HG03108 (cell line): Measurements from ENCODE around the gene ARHGAP12.

Experiments
- ATAC-seq: cut with Tn5 transposase; IDR thresholded peaks from one replicate; pipeline ENCODE4 v1.9.1; 2021; ENCODE audit warnings: moderate library complexity; ENCODE audit not compliant: unreplicated experiment

Gene ARHGAP12

DNA sequence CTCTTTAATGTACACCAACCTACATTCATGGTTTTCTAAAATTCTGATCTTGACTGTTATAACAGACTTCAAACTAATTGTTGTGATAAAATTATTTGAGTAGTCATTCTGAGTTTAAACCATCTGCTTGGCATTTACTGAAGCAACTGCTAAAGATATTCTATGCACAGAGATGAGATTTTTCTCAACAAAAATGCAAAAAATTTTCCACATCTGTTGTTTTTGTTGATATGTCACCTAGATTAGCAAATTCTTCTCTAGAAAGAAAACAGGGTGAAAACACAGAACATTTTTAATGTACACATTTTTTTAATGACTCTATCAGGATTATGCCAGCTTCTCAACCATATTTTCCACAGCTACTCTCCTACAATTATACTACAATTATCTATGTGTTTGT lies 42.7 kb downstream of the ARHGAP12 start:
- ATAC-seq = no peak

DNA sequence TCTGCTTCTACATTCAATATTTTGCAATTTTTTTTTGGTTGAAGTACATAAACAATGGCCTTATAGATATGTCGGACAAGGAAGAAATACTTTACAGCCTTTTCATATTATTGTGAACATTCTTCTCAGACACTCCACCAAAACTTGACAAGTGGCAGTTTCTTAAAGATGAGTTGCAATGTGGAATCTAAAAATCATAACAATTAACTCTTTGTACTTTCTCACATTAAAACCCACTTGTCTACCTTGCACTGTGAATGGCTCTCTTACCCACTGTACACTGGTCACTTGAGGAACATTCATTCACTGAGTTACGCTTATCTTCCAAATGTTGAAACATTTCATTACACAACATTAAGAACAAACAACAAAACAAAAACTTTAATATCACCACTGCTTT lies 44.2 kb downstream of the ARHGAP12 start:
- ATAC-seq = no peak

DNA sequence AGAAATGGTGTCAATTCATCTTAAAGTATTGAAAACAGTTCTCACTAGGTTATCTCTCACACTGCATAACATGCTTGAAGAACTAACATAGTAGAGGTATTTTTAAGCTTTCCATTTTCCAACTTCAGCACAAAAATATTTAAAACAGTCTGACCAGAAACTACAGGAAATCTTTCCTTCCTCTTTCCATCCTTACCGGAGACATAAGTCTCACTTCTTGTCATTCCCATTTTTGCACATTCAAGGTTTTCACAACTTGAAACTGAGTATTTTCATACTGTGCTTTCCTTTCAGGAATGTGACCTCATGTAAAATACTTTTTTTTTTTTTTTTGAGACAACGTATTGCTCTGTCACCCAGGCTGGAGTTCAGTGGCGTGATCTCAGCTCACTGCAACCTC lies 45.2 kb downstream of the ARHGAP12 start:
- no peak for ATAC-seq

DNA sequence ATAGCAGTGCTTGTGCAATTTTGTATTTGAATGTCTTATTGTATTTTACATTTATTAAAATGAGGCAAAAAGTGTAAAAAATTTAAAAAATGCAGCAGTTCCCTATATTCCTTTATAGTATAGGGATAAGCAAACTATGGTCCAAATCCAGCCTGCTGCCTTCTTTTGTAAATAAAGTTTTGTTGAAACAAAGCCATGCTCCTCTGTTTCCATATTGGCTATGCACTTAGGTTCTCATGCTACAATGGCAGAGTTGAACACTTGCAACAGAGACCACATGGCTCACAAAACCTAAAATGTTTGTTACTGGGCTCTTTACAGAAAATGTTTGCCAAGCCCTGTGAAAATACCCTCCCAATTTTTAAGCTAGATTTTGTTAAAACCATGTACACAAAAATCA lies 50.1 kb downstream of the ARHGAP12 start:
- no peak for ATAC-seq

DNA sequence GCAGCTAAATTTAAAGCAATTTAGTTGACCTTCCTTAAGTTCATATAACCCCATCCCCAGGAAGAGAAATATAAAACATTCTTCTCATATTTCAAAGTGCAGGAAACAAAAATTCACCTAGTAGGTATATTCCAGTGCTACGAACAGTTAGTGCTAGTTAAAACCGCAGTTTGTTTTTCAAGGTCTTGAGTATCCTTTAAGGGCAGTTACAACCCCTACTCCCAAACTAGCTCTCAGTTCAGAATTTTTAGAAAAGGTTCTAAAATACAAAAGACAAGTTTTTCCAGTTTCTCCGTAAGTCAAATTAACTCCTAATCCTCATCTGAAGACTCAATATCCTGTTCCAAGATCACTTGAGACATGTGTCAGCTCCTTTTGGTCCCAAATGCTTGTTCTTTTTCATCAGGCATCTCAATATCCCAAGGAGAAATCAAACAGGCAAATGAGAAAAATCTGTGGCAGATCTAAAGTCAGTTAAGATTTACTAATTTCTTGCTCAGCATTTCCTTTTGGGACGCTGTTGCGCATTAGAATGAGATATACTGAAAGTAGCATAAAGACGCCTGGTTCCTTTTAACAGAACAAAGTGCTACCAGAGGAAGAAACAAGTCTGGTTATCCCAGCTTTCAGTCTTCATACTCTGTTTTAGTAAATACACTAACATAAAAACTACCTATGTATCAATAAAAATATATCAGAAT lies 51.8 kb downstream of the ARHGAP12 start:
- ATAC-seq = no peak

DNA sequence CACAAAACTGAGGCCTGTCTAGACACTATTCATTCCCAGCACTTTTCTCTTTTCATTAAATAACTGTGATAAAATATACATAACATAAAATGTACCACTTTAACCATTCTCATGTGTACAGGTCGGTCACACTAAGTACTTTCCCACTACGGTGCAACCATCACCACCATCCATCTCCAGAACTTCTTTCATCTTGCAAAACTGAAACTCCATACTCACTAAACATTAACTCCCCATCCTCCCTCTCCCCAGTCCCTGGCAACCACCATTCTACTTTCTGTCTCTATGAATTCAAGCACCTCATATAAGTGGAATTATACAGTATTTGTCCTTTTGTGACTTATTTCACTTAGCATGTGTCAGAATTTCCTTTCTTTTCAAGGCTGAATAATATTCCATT lies 53.0 kb downstream of the ARHGAP12 start:
- peak; percentile 55 for ATAC-seq

DNA sequence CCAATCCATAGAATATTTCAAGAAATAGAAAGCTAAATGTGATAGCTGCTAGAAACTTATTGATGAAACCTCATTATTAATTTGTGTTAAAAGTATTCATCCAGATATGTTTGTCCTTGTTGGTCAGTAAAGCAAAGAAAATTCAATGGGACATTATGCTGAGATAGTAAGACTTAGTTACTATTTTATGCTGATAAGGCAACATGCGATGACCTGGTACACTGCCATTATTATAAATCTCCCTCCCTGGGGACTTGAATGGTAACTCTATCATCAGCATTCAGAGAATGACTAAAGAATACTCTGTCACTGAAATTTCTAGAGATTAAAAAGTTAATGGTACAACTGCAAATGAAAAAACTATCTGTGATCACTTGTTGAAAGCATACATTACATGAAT lies 54.9 kb downstream of the ARHGAP12 start:
- no peak for ATAC-seq

DNA sequence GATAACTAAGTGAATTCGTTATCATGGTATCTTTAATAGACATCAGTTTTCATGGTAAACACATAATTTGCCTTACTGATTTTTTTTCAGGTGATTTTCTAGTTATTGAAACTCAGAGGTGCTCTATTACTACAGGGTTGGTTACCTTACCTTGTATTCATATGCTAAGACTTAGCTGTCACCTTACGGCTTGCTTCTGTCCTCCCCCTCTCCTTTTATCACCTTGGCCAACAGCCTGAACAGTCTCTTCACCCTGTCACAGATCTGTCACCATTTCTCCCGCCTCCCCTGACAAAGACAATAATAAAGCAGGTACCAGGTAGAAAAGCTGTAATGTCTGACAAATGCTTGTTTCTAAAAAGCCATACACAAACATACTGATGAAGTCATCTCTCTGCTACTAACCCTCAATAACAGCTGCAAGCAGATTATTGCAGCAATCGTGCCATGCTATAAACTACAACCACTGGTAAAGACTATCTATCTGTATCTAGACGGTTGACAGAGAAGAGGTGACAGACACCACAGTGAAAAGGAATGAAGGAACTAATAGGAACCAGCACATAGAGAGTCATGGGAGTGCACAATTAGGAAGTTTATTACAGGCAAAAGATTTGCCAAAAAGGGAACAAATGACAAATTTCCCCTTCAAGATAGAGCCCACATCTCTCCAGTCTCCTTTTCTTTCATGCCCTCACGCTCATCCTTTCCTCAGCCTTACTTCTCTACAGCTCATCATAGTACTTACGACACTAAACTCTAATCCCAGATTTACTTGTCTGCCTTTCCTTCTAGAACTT lies 57.2 kb downstream of the ARHGAP12 start:
- no peak for ATAC-seq

DNA sequence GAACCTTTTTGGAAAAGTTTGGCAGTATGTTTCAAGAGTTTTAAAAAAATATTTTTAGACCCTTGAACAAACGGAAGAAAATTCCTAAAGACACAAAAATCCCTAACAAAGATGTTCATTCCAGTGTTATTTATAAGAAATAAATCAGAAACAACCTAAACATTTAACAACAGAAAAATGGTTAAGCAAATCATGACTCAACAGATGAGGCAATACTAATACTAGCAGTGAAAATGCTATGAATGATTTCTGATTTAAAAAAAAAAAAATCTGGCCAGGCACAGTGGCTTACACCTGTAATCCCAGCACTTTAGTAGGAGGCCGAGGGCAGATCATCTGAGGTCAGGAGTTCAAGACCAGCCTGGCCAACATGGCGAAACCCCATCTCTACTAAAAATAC lies 61.0 kb downstream of the ARHGAP12 start:
- ATAC-seq = no peak

DNA sequence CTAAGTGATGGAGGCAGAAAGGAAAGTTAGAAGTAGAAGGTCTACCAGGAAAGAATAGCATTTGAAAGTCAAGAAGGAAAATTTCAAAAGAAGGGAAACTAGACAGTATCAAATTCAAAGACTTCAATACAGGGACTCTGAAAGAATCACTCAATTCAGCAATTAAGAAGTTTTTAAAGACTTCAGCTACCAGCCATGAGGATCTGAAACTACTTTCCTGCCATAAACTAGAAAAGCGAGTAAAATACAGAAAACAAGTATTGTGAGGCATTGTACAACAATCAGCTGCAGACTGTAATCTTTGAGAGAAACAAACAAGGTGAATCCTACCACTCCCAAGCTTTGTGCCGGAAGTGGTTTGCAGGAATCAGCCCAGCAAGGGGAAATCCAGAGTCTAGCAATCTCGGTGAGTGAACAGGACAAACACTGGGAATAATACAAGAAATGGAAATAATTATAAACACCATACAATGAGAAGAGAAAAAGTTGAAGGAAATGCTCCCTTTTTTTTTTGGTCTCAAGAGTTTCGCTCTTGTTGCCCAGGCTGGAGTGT lies 62.4 kb downstream of the ARHGAP12 start:
- ATAC-seq = no peak

DNA sequence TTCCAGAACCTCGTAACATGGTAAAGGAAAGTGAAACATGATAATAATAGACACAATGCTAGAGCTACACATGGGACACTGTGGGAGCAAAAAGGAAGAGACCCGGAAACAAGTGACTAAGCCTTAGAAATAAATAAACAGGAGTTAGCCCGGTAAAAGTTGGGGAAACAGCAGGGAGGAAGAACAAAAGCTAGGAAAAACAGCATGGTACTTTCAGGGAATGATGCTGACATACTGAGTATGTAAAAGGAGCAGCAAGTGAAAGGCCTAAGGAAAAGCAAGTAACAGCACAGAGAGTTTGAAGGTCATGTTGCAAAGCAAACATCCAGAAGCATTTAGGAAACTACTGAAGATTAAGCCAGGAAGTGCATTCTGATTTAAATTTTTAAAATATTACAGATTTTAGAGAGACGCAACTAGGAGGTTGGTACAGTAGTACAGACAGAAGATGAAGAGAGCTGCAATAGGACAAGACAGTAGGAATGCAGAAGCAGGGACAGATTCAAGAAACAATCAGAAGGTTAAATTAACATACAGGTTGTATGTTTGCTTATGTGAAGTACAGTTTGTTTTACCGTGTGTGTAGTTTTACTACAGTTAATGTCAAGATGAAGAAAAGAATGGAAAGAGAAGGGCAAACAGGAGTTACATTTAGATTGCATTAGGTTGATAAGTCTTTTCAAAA lies 63.7 kb downstream of the ARHGAP12 start:
- no peak for ATAC-seq

DNA sequence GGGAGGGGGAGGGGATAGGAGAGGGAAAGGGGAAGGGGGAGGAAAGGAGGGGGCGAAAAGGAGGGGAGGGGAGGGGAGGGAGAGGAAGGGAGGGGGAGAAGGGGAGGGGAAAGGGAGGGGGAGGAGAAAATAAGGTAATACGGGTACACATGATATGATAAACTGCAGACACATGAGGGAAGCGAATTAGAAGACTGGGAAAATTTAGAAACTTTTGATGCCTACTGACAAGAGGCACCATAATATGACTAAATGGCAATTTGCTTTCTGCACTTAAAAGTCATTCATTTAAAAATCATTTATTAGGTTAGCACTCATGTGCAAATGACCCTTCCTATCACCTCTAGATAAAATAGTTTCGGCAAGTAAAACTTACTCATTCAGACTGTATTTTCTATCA lies 73.6 kb downstream of the ARHGAP12 start:
- no peak for ATAC-seq

DNA sequence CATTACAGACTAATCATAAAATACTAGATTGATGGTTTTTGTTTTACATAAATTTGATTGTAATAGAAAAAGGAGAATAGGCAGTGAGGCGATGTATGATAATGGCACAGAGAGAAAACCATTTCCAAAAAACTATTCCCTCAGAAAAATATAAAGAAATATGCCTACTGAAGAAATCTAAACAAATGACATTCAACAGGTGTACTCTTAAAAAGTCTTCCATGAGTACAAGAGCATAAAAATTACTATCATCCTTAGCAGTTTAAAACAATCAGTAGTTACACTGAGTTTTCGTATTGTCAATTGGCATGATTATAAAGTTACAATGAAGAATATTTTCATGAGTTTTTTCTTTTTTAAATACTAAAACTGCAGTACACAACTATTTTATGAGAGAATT lies 75.0 kb downstream of the ARHGAP12 start:
- ATAC-seq = no peak

DNA sequence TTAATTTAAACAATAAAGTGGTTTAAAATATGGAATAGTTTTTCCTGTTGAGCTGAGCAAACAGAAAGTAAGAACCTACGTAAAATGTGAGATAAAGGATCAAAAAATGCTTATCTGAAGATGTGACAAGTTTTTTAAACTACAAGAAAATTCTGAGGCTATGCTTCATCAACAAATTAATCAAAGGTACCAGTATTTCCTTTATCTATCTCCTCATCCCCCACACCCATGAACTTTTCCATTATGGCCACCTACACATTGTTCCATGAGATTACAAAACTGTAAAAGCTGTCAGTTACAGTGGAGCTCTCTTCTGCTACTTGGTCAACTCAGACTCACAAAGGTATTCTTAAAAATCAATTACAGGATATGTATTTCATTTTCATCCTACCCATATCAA lies 77.4 kb downstream of the ARHGAP12 start:
- ATAC-seq = no peak

DNA sequence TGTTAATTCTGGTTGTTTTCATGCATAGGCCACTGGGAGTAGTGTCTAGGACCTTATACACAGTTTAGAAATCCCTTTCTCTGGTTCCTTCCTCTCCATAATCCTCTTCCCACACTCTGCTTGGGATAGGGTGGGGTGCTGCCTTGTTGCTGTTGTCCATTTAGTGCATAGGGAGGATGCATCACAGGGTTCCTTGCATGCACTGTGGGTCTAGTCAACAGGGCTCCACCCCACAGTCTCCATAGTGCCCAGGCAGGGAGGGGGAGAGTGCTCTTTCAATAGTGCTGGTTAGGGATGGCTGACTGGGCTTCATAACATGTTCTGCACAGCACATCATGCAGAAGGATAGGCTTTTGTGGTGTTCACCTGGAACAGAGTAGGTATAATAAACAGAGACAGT lies 81.1 kb downstream of the ARHGAP12 start:
- no peak for ATAC-seq

DNA sequence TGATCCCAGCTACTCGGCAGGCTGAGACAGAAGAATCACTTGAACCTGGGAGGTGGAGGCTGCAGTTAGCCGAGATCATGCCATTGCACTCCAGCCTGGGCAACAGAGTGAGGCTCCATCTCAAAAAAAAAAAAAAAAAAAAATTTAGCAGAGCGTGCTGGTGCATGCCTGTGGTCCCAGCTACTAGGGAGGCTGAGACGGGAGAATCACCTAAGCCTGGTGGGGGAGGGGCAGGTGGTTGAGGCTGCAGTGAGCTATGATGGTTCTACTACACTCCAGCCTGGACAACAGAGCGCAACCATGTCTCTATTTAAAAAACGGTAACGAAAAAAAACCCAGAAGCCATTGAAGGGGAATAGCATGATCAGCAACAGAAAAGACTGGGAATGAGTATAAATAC lies 89.9 kb downstream of the ARHGAP12 start:
- no peak for ATAC-seq

DNA sequence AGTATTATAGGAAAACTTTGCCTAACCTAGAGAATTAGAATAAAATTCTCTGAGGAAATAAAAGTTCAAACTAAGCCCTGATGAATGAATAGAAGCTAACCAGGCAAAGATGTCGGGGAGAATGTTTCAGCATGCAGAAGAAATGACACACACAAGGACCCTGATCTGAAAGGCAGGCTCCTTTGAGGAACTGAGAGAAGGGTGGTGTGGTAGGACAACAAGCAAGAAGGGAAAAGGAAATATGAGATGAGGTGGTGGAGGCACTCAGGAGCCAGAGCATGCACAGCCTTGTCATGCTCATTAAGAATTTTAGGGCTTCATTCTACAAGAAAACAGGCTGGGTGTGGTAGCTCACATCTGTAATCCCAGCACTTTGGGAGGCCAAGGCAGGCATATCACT lies 90.6 kb downstream of the ARHGAP12 start:
- no peak for ATAC-seq

DNA sequence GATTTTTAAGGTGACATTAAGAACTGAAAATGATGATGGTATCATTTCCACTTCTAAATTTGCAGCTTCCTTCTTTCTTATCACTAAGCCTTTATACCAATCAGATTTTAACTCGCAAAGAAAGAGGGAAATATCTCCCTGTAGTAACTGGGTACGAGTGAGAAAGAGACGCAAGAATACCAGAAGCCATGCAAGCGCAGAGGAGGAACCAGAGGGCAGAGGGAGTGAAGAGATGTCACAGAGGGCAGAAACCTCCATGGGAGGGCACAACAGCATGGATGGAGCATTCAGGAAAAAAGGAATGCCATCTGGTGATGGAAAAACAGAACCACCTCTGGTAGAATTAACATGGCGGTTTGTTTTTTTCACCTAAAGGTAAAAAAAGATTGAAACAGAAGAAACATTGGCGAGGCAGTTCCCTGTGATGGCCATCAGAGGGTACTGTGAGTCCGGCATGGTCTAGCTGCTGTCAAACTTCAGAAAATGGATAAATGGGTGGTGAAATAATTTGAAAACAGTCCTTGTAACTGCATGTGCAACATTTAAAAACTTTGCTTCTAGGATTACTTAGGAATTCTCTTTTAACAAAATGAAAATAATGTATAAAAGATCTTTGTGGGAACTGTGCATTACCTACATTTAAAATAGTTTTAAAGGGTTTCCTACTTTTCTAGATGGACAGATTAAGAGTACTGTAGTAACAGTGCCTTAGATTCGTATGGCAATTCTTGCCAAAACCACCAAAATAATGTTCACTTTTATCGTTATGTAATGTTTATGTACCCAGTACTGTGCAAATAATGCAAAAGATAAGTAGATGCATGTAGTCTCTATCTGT lies 91.8 kb downstream of the ARHGAP12 start:
- ATAC-seq = no peak

DNA sequence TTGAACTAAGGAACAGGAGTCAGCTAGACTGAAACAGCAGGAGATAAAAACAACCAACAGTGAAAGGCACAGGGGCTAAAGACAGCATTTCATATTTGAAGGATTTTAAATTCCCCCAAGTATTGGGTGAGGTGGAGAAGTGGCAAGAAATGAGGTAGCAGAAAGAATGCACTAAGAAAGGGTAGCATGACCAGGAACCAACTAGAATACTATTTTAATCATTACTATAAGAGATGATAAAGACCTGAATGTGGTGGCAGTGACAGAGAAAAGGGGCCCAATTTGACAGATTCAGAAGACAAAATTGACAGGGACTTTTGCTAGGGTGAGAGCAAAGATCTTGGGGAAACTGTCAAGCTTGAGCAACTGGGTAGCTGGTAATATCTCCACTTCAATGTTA lies 94.9 kb downstream of the ARHGAP12 start:
- no peak for ATAC-seq

DNA sequence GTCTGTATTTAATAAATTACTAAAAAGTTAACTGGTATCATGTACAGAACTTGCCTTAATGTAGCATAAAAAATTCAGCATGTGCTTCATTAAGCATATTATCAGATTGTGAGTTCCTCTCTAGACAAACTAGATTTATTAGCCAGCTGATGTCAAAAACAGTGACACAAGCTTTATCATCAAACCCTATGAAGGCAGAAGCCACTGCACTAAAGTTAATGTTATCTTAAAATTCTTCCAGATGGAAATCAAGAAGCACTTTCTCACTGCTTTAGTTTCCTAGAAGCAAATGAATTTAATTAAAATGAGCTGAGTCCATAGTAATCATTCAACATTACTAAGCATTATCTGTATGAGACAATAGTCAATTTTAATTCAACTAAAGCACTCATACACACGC lies 96.4 kb downstream of the ARHGAP12 start:
- ATAC-seq = no peak

DNA sequence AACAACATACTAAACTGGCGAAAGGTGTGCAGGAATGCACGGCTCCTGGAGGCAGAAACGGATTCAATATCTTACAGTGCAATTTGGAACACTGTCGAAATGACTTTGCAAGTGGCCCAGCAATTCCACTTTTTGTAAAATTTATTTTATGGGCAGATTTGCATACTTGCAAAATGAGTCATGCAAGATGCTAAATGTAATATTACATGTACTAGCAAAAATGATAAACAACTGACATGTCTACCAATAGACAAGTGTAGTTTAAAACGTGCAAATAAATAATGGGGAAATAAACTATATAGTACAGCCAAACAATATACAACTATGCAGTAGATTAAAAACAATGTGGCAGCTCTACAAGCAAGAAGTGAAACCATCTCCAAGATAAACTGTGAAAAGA lies 97.7 kb downstream of the ARHGAP12 start:
- no peak for ATAC-seq
